ENCODE data around the gene IFITM10. TPM values are rescaled to one million over a fixed set of nuclear protein-coding genes. Genes with fewer than 3 reads are reported as not detected.

IFITM10 gene
- total and polyA plus RNA-seq, 10 of the 15 experiments (the other 5 are each of a cell fraction or from before 2014, with no cell fraction given), result 0.04 to 0.27 TPM; not detected in 8

DNA sequence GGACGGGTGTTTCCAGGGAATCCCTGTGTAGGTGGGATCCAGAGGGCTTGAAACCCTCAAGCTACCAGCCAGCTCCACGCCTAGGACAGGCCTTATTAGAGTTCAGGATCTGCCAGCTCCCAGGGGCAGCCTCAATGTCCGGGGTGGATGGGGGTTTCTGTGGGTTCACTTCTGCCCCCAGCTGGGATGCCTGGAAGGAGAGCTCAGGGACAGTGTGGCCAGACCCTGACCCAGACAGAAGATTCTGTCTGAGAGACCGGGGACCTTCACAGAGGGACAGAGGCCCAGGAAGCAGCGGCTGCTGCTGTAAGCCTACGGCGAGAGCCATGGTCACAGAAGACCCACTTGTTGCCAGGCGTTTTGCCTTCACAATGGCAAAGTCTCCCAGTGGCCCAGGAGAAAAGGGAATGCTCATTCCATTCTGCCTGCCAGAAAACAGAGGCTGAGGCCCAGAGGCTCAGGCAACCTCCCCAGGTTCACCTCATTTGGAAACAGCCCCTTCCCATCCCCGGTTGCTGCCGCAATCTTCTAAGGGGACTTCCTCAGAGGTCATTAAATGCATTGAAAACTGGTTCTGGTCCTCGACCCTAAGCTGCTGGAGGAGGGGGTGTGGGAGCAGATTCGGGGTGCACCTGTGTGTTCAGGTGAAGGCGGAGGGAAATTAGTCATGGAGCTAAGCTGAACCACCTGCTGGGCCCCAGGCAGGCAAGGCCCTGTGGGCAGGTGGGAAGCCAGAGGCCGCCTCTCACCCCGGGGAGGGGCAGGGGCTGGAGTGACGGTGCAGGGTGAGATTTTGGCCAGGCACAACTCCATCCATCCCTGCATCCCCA lies 58.3 kb downstream of the IFITM10 start:
- H3K36me3 ChIP-seq (ENCODE audit: control insufficient read depth in 2 of 2, insufficient read depth in 2 of 2, low read length in 1 of 2), result no peaks in the 10 kb centered on the region
- DNase-seq (ENCODE audit: low read depth, low spot score) (no peak), ATAC-seq (no peak), FAIRE-seq (no peak)
- intact Hi-C loops (cut with micrococcal nuclease; ENCODE audit: unreplicated experiment) (loop anchor here (5.0 kb wide), 1 partner anchor 40 kb away; no protein-coding TSS in a partner anchor), in situ Hi-C loops (cut with MboI) (no loop called here)
- no peak overlapping the region for H3K27ac ChIP-seq (ENCODE audit: control insufficient read depth, insufficient read depth)
- no peak overlapping the region for H3K9ac ChIP-seq (ENCODE audit: control insufficient read depth, insufficient read depth, low read length)
- 33% methylated on average over 16 of the region's 16 CpGs for WGBS (ENCODE audit: insufficient coverage, insufficient replicate concordance, low lambda C conversion rate, missing lambda C conversion rate)
- no peak overlapping the region for H2AFZ ChIP-seq (ENCODE audit: control insufficient read depth, low read depth, low read length)
- peaks cover 3 to 4% of the 10 kb centered on the region in 2 experiments; a peak in 2 of 4 replicates for H3K27me3 ChIP-seq (replicated peaks in 1 of 2; ENCODE audit: control insufficient read depth in 2 of 2, insufficient read depth in 2 of 2, low read length in 1 of 2)
- no peak overlapping the region for H3K4me2 ChIP-seq (ENCODE audit: control insufficient read depth, insufficient read depth)
- no peaks in the 10 kb centered on the region; the same call in 1 of the 2 replicates for H4K20me1 ChIP-seq (ENCODE audit: control insufficient read depth, insufficient read depth)
- ChIA-PET CTCF (interaction anchor here (0.7 to 5.7 kb wide), 11 partner anchors 10 to 973 kb away, joined by 3 to 187 read pairs (median 6); partner anchors contain the start of gene SYT8), POLR2A (no interaction called here), RAD21 (ENCODE audit: unreplicated experiment) (interaction anchor here (1.7 to 4.7 kb wide), 4 partner anchors 141 to 459 kb away, joined by 5 to 107 read pairs (median 18); partner anchors contain the start of gene SYT8), SMC1A (ENCODE audit: uncharacterized antibody, unreplicated experiment) (interaction anchor here (1.5 kb wide), 1 partner anchor 130 kb away, joined by 4 read pairs; no protein-coding TSS in a partner anchor)
- H3K4me1 ChIP-seq (ENCODE audit: control insufficient read depth, insufficient read depth, low read length), result no peaks in the 10 kb centered on the region
- no peaks in the 10 kb centered on the region for H3K9me3 ChIP-seq (replicated peaks; ENCODE audit: control insufficient read depth, insufficient read depth, low read length)
- TF ChIP-seq PAX5 (IDR thresholded peaks at IDR 0.05; ENCODE audit: borderline replicate concordance, low read depth, low read length), result no peak
- TF ChIP-seq RCOR1 (conservative IDR thresholded peaks at IDR 0.05; ENCODE audit: low read depth, low read length), result no peak
- no peak for TF ChIP-seq RUNX3 (IDR thresholded peaks at IDR 0.05; ENCODE audit: low read length)
- no peak for TF ChIP-seq SUZ12 (IDR thresholded peaks at IDR 0.05; ENCODE audit: unreplicated experiment)
- TF ChIP-seq, protein P1, sequence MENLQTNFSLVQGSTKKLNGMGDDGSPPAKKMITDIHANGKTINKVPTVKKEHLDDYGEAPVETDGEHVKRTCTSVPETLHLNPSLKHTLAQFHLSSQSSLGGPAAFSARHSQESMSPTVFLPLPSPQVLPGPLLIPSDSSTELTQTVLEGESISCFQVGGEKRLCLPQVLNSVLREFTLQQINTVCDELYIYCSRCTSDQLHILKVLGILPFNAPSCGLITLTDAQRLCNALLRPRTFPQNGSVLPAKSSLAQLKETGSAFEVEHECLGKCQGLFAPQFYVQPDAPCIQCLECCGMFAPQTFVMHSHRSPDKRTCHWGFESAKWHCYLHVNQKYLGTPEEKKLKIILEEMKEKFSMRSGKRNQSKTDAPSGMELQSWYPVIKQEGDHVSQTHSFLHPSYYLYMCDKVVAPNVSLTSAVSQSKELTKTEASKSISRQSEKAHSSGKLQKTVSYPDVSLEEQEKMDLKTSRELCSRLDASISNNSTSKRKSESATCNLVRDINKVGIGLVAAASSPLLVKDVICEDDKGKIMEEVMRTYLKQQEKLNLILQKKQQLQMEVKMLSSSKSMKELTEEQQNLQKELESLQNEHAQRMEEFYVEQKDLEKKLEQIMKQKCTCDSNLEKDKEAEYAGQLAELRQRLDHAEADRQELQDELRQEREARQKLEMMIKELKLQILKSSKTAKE (IDR thresholded peaks at IDR 0.05; ENCODE audit: low read depth, poor library complexity, severe bottlenecking), result no peak
- TF ChIP-seq JUND (IDR thresholded peaks at IDR 0.05; ENCODE audit: low read depth, low read length), result no peak
- no peak for TF ChIP-seq NRF1 (conservative IDR thresholded peaks at IDR 0.05; ENCODE audit: low read depth, low read length)
- no peak for TF ChIP-seq CHD4 (IDR thresholded peaks at IDR 0.05)
- TF ChIP-seq, protein P2, sequence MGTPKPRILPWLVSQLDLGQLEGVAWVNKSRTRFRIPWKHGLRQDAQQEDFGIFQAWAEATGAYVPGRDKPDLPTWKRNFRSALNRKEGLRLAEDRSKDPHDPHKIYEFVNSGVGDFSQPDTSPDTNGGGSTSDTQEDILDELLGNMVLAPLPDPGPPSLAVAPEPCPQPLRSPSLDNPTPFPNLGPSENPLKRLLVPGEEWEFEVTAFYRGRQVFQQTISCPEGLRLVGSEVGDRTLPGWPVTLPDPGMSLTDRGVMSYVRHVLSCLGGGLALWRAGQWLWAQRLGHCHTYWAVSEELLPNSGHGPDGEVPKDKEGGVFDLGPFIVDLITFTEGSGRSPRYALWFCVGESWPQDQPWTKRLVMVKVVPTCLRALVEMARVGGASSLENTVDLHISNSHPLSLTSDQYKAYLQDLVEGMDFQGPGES (IDR thresholded peaks at IDR 0.05), result no peak
- TF ChIP-seq SMC3 (IDR thresholded peaks at IDR 0.05; ENCODE audit: borderline replicate concordance, low read length), result no peak
- TF ChIP-seq RAD21 (IDR thresholded peaks at IDR 0.05; ENCODE audit: insufficient read depth, low read depth, low read length), result no peak
- TF ChIP-seq CHD2 (IDR thresholded peaks at IDR 0.05; ENCODE audit: borderline replicate concordance, low read depth, low read length), result no peak
- no peak for TF ChIP-seq RB1 (IDR thresholded peaks at IDR 0.05; ENCODE audit: borderline replicate concordance)
- no peak for TF ChIP-seq TCF12 (IDR thresholded peaks at IDR 0.05; ENCODE audit: low read depth, low read length)
- TF ChIP-seq, protein P3, sequence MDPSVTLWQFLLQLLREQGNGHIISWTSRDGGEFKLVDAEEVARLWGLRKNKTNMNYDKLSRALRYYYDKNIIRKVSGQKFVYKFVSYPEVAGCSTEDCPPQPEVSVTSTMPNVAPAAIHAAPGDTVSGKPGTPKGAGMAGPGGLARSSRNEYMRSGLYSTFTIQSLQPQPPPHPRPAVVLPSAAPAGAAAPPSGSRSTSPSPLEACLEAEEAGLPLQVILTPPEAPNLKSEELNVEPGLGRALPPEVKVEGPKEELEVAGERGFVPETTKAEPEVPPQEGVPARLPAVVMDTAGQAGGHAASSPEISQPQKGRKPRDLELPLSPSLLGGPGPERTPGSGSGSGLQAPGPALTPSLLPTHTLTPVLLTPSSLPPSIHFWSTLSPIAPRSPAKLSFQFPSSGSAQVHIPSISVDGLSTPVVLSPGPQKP (IDR thresholded peaks at IDR 0.05; ENCODE audit: low read depth, low read length), result no peak
- TF ChIP-seq, protein P4, sequence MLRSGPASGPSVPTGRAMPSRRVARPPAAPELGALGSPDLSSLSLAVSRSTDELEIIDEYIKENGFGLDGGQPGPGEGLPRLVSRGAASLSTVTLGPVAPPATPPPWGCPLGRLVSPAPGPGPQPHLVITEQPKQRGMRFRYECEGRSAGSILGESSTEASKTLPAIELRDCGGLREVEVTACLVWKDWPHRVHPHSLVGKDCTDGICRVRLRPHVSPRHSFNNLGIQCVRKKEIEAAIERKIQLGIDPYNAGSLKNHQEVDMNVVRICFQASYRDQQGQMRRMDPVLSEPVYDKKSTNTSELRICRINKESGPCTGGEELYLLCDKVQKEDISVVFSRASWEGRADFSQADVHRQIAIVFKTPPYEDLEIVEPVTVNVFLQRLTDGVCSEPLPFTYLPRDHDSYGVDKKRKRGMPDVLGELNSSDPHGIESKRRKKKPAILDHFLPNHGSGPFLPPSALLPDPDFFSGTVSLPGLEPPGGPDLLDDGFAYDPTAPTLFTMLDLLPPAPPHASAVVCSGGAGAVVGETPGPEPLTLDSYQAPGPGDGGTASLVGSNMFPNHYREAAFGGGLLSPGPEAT (IDR thresholded peaks at IDR 0.05; ENCODE audit: low read depth), result no peak
- no peak for TF ChIP-seq YY1 (IDR thresholded peaks at IDR 0.05; ENCODE audit: low read depth, low read length)
- H3K4me3 ChIP-seq, result no peak overlapping the region
- H3K79me2 ChIP-seq (ENCODE audit: control insufficient read depth, insufficient read depth, low read length), result no peaks in the 10 kb centered on the region
- BruUV-seq (replicated peaks), result no TSS peak

Measured in GM12878 (cell line).